Lung (tissue), 12 donors: ENCODE measurements around the gene CAMKK2. TPM values are rescaled to one million over a fixed set of nuclear protein-coding genes. Genes with fewer than 3 reads are reported as not detected.

Experiments
- ATAC-seq: fragments of 200-7000 bp; cut with Tn5 transposase; one replicate; pipeline ENCODE4 v1.9.1; 2020; ENCODE audit warnings: moderate number of reproducible peaks; ENCODE audit not compliant: insufficient read depth, low FRiP score
- DNase-seq, 3 donors: peaks; one replicate each; pipeline ENCODE4 v3.0.0-alpha.2; 2013 to 2017
- H3K27ac ChIP-seq, 2 donors: one replicate each; pipeline ENCODE4 v1.5.1; 2013; ENCODE audit warnings: mild to moderate bottlenecking in 2 of 2, moderate library complexity in 2 of 2, control low read depth in 1 of 2, inconsistent platforms in 1 of 2, low read depth in 1 of 2, low read length in 1 of 2
- H3K27me3 ChIP-seq, 3 donors: one replicate each; pipeline ENCODE4 v1.5.1; 2013; ENCODE audit warnings: low read length in 2 of 3; ENCODE audit not compliant: control insufficient read depth in 3 of 3, insufficient read depth in 3 of 3
- H3K36me3 ChIP-seq, 4 donors: one replicate each; pipeline ENCODE4 v1.5.1; 2013; ENCODE audit warnings: low read length in 4 of 4, mild to moderate bottlenecking in 1 of 4, moderate library complexity in 1 of 4; ENCODE audit not compliant: control insufficient read depth in 4 of 4, insufficient read depth in 4 of 4
- H3K4me1 ChIP-seq, 5 donors: one replicate each; pipeline ENCODE4 v1.5.1; 2013; ENCODE audit warnings: low read length in 5 of 5, mild to moderate bottlenecking in 2 of 5, moderate library complexity in 1 of 5; ENCODE audit not compliant: control insufficient read depth in 5 of 5, insufficient read depth in 5 of 5
- H3K4me3 ChIP-seq: one replicate; pipeline ENCODE4 v1.5.1; 2013; ENCODE audit warnings: mild to moderate bottlenecking, control low read depth, moderate library complexity
- H3K9ac ChIP-seq, 2 donors: one replicate each; pipeline ENCODE4 v1.5.1; 2013; ENCODE audit warnings: low read length in 2 of 2, control low read depth in 1 of 2; ENCODE audit not compliant: insufficient read depth in 1 of 2
- H3K9me3 ChIP-seq, 4 donors: one replicate each; pipeline ENCODE4 v1.5.1; 2013; ENCODE audit warnings: low read length in 3 of 4, mild to moderate bottlenecking in 1 of 4, moderate library complexity in 1 of 4; ENCODE audit not compliant: control insufficient read depth in 4 of 4, insufficient read depth in 3 of 4
- CTCF ChIP-seq: IDR thresholded peaks from 2 replicates; pipeline ENCODE4 v1.5.1; 2012; ENCODE audit warnings: mild to moderate bottlenecking; ENCODE audit errors: control extremely low read depth, extremely low read depth
- WGBS, 2 donors: extraction: QIAGEN DNeasy Blood & Tissue Kit; methylation state at CpG; one replicate each; pipeline ENCODE4 v1.1.7; 2013; 5-methylcytosine and 5-hydroxymethylcytosine counted together
- polyA plus RNA-seq, 2 donors: library from polyadenylated mRNA; stranded (reverse); fragments of 200-250 nt; gene quantifications; one replicate each; pipeline ENCODE4 v1.2.1, GENCODE V29; 2013
- total RNA-seq, 2 donors: library from RNA; depleted of rRNA in 1 of 2; stranded (reverse); fragments of >200 nt in 1 of 2; gene quantifications; one replicate each; pipeline ENCODE4 v1.2.1, GENCODE V29; 2014 to 2021
- donor health status: control.
- donor health status: control.
- donor health status: Bipolar disorder and iron deficiency.
- donor health status: healthy.
- donor health status: DM: yes; HTN: yes; CAD: no.

CAMKK2 gene
- total and polyA plus RNA-seq, 4 donors = 12.0 to 46.3 (median 36.0) TPM

DNA sequence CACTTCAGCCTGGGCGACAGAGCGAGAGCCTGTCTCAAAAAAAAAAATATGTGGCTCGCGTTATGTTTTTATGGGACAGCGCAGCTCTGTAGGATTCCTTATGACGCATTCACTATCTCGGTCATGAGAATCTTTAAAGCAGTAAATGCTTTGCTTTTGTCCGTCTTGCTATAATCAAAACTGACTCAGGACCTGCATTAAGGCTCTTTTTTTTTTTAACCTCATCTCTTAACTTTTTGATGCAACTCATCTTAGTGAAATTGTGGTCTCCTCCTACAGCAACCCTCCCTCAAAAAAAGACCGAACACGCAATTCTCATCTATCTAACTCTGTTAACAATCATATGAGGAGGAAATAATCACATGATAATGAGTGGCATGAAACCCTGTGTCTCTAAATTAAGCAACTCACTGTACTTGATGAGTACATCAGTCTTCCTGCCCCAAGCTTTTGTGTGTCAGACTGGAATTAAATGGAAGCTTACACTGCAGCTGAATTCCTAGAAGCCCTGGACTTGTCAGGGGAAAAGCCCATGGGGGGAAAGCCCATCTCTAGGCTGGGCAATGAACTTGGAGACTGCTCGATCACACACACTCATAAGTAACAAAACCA, 82.2 kb downstream of the CAMKK2 start:
- Histone ChIP-seq H3K36me3 (peaks cover 0 to 14% (median 0%) of the 10 kb centered on the region in 4 donors), H3K9ac (no peak overlapping the region), H3K4me1 (peaks cover 0 to 9% (median 5%) of the 10 kb centered on the region in 5 donors), H3K9me3 (no peaks in the 10 kb centered on the region), H3K4me3 (no peak overlapping the region), H3K27ac (peak overlapping the region; percentile 46 to 71), H3K27me3 (no peaks in the 10 kb centered on the region)
- no peak for ATAC-seq
- DNase-seq = no peak
- TF ChIP-seq CTCF = no peak
- 62 to 78% methylated on average over 11 of the region's 11 CpGs for WGBS, 2 donors

GRCh38 chr12:121212875-121213274, 83.6 kb downstream of the CAMKK2 start:
- no peak overlapping the region for H3K27ac ChIP-seq
- H3K27me3 ChIP-seq = no peaks in the 10 kb centered on the region
- no peak for DNase-seq
- no peak for ATAC-seq
- 94 to 98% methylated on average over 5 of the region's 5 CpGs for WGBS, 2 donors
- H3K36me3 ChIP-seq = peaks cover 0 to 4% (median 0%) of the 10 kb centered on the region in 4 donors
- no peaks in the 10 kb centered on the region for H3K9me3 ChIP-seq
- no peak overlapping the region for H3K4me3 ChIP-seq
- H3K9ac ChIP-seq = no peak overlapping the region
- peaks cover 0 to 9% (median 5%) of the 10 kb centered on the region in 5 donors for H3K4me1 ChIP-seq
- TF ChIP-seq CTCF = no peak

GRCh38 chr12:121209624-121210572, 86.6 kb downstream of the CAMKK2 start, which contains the start of gene P2RX4:
TSS of gene P2RX4 (plus strand) at chr12:121210129. CDS start at chr12:121210165, 36 bp downstream.
- peak within 1 kb of the TSS; percentile 80 to 93 for H3K27ac ChIP-seq
- no peaks in the 10 kb centered on the region for H3K27me3 ChIP-seq
- H3K4me3 ChIP-seq = peak within 1 kb of the TSS; percentile 60
- H3K9ac ChIP-seq = peak within 1 kb of the TSS; percentile 86 to 89
- no peak for TF ChIP-seq CTCF
- no peaks in the 10 kb centered on the region for H3K9me3 ChIP-seq
- DNase-seq (peak; percentile 84 to 88 (median 84)), ATAC-seq (peak; percentile 90)
- H3K36me3 ChIP-seq = no peaks in the 10 kb centered on the region
- WGBS, 2 donors = 8 to 9% methylated on average over 95 to 97 of the region's 97 CpGs
- peaks cover 0 to 9% (median 2%) of the 10 kb centered on the region in 5 donors for H3K4me1 ChIP-seq
